GM18951 (cell line): Measurements from ENCODE around the gene HS6ST2.
"Not testable (repeated sequence)": the region's sequence is repeated elsewhere in the genome, so short reads cannot be mapped to it uniquely, and the experiment has no call there.

Source experiments
- POLR2A ChIP-seq: IDR thresholded peaks from 4 replicates; pipeline ENCODE4 v1.6.1; 2011; ENCODE audit warnings: mild to moderate bottlenecking; ENCODE audit not compliant: insufficient read length, insufficient read depth; ENCODE audit errors: extremely low read depth
- in situ Hi-C: fragments of 300-500 bp; cut with MboI; formaldehyde crosslinking; loops from one replicate; pipeline ENCODE4 v1.12.0; 2022; ENCODE audit warnings: low sequenced_read_pairs, mixed read lengths, inconsistent platforms; ENCODE audit not compliant: unreplicated experiment

HS6ST2 gene

GRCh38 chrX:132957211-132958090, 978 bp downstream of the HS6ST2 start:
- in situ Hi-C loops, result no loop called here
- TF ChIP-seq POLR2A, result no peak

DNA sequence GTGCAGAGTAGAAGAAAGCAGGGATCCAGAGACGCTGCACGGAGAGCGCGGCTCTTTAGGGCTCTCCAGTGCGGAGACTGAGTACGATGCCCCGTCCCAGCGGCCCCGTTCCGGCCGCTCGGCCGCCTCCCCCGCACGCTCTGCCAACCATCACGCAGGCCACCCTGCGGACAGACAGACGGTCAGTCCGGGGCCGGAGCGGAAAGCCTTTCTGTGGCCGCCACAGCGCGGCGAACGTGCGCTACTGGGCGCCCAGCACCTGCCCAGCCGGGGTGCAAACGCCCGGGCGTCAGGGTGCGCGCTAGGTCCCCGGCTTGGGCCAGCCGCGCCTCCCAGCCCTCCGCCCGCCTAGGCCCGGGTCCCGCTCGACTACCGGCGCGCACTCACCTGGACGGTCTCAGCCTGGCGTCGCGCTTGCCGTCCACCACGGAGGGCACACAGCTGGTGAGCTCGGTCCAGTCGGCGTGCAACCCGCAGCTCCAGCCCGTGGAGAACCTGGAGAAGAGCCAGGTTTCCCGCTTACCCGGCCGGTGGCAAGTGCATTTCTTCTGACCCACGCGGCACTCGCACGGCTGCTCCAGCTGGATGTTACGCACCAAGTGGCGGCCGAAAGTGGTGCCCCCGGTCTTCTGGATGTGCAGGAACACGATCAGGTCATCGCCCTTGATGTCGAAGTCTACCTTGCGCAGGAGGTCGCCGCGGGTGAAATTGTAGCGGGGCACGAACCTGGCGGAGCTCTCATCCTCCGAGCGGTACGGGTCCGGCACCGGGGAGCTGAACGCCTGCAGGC, 1.8 kb downstream of the HS6ST2 start:
- TF ChIP-seq POLR2A, result no peak
- in situ Hi-C loops, result no loop called here

- in situ Hi-C loops, result no loop called here
- TF ChIP-seq POLR2A, result no peak
These were observed 2.7 kb downstream of the HS6ST2 start for GRCh38 chrX:132955690-132956089.

DNA sequence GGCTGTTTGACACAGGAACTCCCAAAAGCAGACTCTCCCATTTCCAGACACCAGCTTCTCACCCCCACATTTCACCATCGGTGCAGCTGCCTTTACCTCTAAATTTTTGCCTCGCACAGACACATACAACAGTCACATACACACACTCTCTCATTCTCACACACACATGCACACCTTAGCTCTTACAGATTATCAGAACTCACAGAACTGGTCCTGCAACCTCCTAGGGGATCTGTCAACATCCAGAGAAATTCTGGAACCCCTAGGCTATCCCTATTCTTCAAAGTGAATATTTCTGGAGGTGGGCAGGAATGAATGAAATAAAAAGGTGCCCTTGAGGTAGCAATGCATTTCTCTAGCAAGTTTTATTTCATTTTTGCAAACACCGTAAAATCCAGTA, 4.1 kb downstream of the HS6ST2 start:
- no peak for TF ChIP-seq POLR2A
- in situ Hi-C loops, result no loop called here

- no peak for TF ChIP-seq POLR2A
- in situ Hi-C loops, result no loop called here
These were observed 5.1 kb downstream of the HS6ST2 start for GRCh38 chrX:132953354-132953753.

DNA sequence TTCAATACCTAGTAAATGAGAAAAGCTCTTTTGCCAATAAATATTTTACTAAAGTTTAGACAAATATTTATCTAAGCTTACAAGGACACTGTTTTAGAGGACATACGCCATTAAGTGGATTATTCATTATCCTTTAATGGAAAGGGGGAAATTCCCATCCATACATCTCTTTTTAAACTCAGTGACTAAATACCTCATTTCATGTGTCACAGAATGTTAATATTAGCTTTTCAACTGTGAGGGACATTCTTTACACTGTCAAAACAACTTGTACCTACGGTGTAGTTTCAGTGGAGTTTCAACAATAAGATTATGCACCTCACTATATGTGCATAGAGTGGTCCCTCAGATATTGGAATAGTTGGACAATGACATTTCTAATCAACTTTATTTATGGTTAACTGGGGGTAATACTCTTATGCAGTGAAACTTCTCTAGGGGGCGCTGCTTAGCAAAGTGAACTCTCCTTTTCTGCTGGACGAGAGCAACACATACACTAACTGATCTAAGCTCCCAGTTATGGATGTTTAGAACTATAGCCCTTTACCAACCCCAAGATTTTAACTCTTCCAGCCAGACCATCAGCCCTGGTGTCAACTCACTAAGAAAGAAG, 9.7 kb downstream of the HS6ST2 start:
- TF ChIP-seq POLR2A, result no peak
- in situ Hi-C loops, result no loop called here

DNA sequence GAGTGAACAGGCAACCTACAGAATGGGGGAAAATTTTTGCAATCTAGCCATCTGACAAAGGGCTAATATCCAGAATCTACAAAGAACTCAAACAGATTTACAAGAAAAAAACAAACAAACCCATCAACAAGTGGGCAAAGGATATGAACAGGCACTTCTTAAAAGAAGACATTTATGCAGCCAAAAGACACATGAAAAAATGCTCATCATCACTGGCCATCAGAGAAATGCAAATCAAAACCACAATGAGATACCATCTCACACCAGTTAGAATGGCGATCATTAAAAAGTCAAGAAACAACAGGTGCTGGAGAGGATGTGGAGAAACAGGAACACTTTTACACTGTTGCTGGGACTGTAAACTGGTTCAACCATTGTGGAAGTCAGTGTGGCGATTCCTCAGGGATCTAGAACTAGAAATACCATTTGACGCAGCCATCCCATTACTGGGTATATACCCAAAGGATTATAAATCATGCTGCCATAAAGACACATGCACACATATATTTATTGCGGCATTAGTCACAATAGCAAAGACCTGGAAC, 13.3 kb downstream of the HS6ST2 start:
- in situ Hi-C loops, result not testable (repeated sequence)

DNA sequence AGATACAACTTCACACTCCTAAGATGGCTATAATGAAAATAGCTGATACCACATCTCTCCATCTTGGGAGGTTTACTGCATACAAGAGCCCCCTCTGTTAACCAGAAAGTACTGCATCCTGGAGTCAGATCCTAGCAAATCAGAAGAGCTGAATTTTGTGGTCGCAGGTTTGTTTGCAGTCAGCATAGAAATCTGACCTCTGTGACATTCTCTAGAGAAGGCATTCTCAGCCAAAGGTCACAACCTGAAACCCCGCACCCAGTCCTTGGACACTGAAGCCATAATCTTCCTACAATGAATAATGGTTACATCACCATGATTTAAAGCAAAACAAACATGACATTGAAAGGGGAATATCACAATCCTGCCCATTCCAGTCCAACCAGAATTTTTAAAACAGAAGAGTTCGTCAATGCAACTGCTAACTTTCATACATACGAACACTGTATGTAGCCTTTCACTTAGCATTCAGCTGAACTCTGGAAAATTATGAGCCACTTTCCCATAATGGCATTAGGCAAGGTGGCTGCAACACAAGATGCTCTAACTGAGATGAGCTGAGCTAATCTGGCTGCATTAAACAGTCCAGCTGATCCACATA, 17.6 kb downstream of the HS6ST2 start:
- in situ Hi-C loops, result no loop called here
- no peak for TF ChIP-seq POLR2A

- TF ChIP-seq POLR2A, result no peak
- in situ Hi-C loops, result no loop called here
These were observed 25.3 kb downstream of the HS6ST2 start for GRCh38 chrX:132933170-132933569.

GRCh38 chrX:132924426-132924825, 34.0 kb downstream of the HS6ST2 start:
- no peak for TF ChIP-seq POLR2A
- in situ Hi-C loops, result no loop called here

GRCh38 chrX:132918523-132918922, 39.9 kb downstream of the HS6ST2 start:
- in situ Hi-C loops, result no loop called here
- TF ChIP-seq POLR2A, result no peak

GRCh38 chrX:132916349-132916748, 42.1 kb downstream of the HS6ST2 start:
- no peak for TF ChIP-seq POLR2A
- in situ Hi-C loops, result no loop called here

GRCh38 chrX:132909643-132910042, 48.8 kb downstream of the HS6ST2 start:
- no peak for TF ChIP-seq POLR2A
- in situ Hi-C loops, result no loop called here
